ENCODE data around the gene GHRH.

Gene GHRH

GRCh38 chr20:37276494-37277252, 15.1 kb upstream of the GHRH start:
- TF ChIP-seq CTCF (IDR thresholded peaks at IDR 0.05): no peak
- Histone ChIP-seq H3K4me3 (peak overlapping the region; percentile 4), H3K27ac (peak overlapping the region in 1 of 2 donors; percentile 3)
- DNase-seq (ENCODE audit: low spot score): no peak

GRCh38 chr20:37274851-37275524, 13.4 kb upstream of the GHRH start:
- H3K27ac ChIP-seq: no peak overlapping the region
- no peak for TF ChIP-seq CTCF (IDR thresholded peaks at IDR 0.05)
- DNase-seq (ENCODE audit: low spot score): no peak

GRCh38 chr20:37273988-37274387, 12.4 kb upstream of the GHRH start:
- no peak for DNase-seq (ENCODE audit: low spot score)
- TF ChIP-seq CTCF (IDR thresholded peaks at IDR 0.05): no peak

More at GRCh38 chr20:37274851-37275524, 13.4 kb upstream of the GHRH start:
- H3K4me3 ChIP-seq: no peak overlapping the region

GRCh38 chr20:37271421-37271768, 9.8 kb upstream of the GHRH start:
- no peak for DNase-seq (ENCODE audit: low spot score)
- H3K4me3 ChIP-seq: no peak overlapping the region
- no peak for TF ChIP-seq CTCF (IDR thresholded peaks at IDR 0.05)
- no peak overlapping the region for H3K27ac ChIP-seq

More at GRCh38 chr20:37273988-37274387, 12.4 kb upstream of the GHRH start:
- Histone ChIP-seq H3K27ac (no peak overlapping the region), H3K4me3 (no peak overlapping the region)

GRCh38 chr20:37270576-37271420, 9.2 kb upstream of the GHRH start:
- Histone ChIP-seq H3K27ac (no peak overlapping the region), H3K4me3 (no peak overlapping the region)
- TF ChIP-seq CTCF (IDR thresholded peaks at IDR 0.05): no peak
- no peak for DNase-seq (ENCODE audit: low spot score)

GRCh38 chr20:37267667-37268313, 6.2 kb upstream of the GHRH start:
- no peak for DNase-seq (ENCODE audit: low spot score)
- H3K27ac ChIP-seq: no peak overlapping the region
- no peak for TF ChIP-seq CTCF (IDR thresholded peaks at IDR 0.05)
- no peak overlapping the region for H3K4me3 ChIP-seq
